Middle frontal gyrus (tissue), 1 donor: ENCODE data around the gene MED14.
"Not testable (repeated sequence)": the region's sequence is repeated elsewhere in the genome, so short reads cannot be mapped to it uniquely, and the experiment has no call there.

ENCODE experiments used
- DNase-seq: peaks from one replicate; pipeline ENCODE4 v3.0.0-alpha.2; 2015; ENCODE audit warnings: low spot score; ENCODE audit errors: extremely low spot score

The MED14 gene

GRCh38 chrX:40735325-40736169, at the start of gene MED14:
Gene MED14 (minus strand): TSS chrX:40735542. CDS start chrX:40735412, 130 bp downstream.
- peak; percentile 62 for DNase-seq

DNA sequence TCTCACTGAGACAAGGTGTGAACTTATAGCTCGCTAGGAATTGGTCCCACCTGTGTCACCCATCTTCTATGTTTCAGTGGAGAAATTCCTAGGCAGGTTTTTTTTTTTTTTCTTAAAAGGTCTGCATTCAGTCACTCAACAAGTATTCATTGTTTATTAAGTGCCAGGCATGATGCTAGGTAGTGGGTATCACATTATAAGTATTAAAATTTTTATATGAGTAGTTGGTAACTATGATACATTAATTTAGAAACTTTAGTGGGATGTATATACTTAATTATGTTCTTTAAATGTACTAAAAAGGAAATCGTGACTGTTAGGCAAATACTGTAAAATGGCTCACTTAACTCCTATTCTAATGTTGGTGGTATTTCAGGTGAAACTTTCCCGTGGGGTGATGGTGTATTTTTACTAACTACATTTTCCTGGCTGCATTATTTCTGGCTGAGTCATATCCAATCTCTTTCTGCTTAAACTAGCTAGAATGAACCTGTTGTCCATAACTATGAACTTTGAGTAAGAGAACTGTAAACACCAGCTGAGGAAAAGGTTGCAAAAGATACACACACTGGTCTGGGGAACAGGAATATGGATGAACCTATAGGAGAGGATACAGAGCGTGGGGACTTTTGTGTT, 49.3 kb upstream of the MED14 start:
- DNase-seq: no peak

- DNase-seq: not testable (repeated sequence)
Observed at GRCh38 chrX:40782644-40783259, 47.4 kb upstream of the MED14 start.

DNA sequence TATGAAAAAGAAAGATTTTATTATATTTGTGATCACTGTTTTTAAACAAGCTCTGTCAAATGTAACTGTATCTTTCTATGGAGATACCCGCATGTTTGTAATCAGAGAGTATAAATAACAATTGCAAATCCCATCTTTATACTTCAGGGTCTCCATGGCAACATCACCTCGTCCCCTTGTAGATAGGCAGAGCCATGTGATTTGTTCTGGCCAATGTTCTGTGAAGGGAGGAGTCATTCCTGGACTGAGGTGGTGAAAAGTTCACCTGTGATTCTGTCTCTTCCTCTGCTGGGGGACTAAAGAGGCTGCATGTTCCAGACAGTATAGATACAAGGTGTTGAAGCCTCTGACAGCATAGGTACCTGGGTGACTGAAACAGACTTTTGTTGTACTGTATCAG, 45.6 kb upstream of the MED14 start:
- DNase-seq: no peak

DNA sequence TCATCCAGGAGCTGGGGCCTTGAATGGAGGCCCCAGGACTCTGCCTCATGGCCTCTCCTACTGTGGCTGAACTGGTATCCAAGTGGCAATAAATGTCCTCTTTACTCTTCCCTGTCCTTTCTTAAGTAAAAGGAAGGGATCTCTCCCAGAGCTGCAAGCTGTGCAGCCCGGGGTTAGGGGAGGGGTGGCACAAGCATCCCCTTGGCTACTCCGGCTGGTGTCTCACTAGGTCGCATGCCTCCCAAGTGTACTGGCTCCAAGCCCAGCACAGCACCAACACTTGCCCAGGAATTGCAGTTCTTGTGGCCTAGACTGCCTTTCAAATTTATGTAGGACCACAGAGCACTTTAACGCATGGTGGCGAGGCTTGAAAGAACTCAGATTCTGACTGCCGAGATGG, 44.7 kb upstream of the MED14 start:
- DNase-seq: no peak

GRCh38 chrX:40778861-40779575, 43.7 kb upstream of the MED14 start:
- no peak for DNase-seq

- DNase-seq: no peak
Observed at GRCh38 chrX:40773809-40774208, 38.5 kb upstream of the MED14 start.

- no peak for DNase-seq
Observed at GRCh38 chrX:40773188-40773587, 37.8 kb upstream of the MED14 start.

DNA sequence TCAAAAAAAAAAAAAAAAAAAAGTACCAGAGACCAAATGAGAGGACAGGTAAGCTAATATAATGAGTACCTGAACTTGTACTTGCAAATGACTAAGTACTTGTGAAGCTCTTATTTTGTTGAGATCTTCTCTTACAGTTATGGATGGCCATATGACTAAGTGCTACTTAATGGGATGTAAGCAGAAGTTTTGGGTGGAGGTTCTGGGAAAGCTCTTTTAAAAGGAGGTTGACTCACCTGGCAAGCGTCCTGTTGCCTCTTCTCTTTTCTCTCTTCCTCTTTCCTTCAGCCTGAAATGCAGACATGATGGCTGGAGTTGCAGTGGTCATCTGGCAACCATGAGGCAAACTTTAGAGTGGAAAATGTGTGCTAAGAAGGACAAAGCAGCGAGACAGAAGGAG, 36.9 kb upstream of the MED14 start:
- no peak for DNase-seq

DNA sequence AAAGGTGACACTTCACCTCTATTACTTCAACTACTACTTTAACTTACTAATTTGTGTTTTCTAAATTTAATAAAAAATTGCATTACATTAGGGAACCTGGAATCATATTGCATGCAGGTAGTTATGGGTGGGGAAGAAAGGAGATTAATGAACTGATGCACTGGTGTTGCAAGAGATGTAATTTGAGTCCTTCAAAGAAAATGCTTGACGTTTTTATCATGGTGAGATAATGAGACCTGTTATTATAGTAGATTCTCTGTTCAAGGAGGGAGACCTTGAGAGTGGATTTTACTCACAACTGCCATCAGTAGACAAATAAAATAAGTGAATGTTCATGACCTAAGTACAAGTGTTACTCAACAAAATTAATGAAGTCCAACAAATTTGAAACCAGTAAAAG, 26.4 kb upstream of the MED14 start:
- no peak for DNase-seq

GRCh38 chrX:40759374-40759773, 24.0 kb upstream of the MED14 start:
- no peak for DNase-seq

- DNase-seq: no peak
Observed at GRCh38 chrX:40757058-40757457, 21.7 kb upstream of the MED14 start.

DNA sequence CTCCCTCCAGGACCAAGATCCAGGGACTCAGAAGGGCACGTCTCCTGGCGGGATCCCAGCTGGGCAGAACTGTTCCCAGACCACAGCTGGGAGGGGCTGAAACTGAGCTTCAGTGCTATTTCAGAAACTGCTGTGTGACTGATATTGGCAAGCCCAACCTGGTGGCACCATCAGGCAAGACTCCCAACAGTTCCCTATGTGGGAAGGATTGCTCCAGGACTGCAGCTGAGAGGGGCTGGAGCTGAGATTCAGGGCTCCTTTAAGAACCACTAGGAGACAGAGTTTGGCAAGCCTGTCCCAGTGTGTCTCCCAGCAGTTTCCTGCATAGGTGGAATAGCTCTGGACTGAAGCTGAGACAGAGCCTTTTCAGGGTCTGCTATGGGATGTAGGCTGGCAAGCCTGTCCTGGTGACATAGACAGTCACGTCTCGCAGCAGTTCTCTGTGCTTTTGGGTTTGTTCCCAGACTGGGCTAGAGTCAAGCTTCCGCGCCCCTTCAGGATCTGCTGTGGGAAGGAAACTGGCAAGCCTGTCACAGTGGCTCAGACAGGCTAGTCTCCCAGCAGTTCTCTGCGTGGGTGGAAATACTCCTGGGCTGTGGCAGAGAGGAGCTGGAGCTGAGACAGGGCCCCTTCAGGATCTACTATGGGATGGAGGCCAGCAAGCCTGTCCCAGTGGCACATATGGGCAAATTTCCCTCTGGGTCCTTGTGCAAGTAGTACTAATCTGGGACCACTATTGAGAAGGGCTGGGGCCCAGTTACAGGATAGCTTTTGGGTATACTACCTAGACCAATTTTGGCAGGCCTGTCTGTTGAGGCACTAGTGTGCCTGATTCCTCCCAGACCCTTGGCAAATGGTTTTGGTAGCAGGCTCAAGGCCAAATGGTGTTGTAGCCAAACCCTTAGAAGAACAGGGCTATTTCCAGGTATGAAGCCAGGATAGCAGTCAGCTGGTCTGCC, 20.2 kb upstream of the MED14 start:
- DNase-seq: no peak

DNA sequence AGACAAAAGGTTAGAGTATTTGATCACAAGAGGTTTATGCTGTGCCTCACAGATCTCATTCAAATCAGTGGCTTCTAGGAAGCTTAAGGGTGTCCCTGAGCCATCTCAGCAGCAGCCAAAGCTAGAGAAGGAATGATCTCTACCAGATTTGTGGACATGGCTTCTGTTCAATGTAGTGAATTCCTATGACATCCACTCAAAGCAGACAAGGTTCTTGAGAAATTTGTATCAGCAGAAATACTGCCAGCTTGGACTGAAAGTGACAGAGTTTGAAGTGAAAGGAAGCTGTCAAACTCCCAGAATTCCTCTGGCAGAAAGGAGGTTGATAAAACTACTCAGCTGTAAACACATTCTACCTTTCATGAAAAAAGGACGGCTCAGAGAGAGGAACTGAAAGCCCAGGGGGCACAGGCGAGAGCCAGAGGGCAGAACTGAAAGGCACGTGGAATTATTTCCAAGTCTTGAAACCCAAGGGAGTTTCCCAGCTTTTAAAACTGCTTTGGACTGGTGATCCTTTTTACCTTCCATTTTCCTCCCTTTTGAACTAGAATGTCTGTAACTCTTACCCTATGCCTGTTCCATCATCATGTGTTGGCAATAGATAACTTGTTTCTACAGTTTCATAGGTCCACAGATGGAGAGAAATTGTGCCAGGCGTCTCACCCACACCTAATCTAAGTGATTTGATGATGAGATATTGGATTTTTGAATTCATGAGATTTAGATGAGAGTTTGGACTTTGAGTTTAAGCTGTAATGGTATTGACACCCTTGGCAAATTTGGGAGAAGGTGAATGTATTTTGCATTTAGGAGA, 14.5 kb upstream of the MED14 start:
- no peak for DNase-seq

GRCh38 chrX:40748977-40749376, 13.6 kb upstream of the MED14 start:
- DNase-seq: no peak

GRCh38 chrX:40746521-40746920, 11.2 kb upstream of the MED14 start:
- no peak for DNase-seq

DNA sequence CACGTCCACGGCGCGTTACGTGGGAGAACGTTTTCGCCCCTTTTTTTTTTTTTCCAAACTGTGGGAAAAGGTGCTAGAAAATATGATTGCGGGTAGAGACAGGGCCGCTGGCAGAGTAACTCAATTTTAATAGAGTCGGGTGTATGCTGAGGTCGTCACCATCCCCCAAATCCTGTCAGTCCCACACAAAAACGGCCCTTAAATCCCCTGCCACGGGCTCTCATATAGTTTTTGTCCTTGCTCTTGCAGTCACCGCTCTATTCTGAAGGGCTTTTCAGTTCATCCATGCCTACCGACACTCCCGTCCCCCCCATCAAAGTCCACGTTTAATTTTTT, 796 bp upstream of the MED14 start:
- no peak for DNase-seq

- no peak for DNase-seq
Observed at GRCh38 chrX:40734971-40735324, 394 bp downstream of the MED14 start.

- DNase-seq: no peak
Observed at GRCh38 chrX:40733706-40734105, 1.6 kb downstream of the MED14 start.

GRCh38 chrX:40732499-40732898, 2.8 kb downstream of the MED14 start:
- DNase-seq: not testable (repeated sequence)
